C4-2B (cell line): ENCODE measurements around the gene ZNF443.

ENCODE experiments used
- CTCF ChIP-seq: fragments of 450-650 bp; conservative IDR thresholded peaks from 2 replicates; pipeline ENCODE4 v1.5.1; 2017; ENCODE audit warnings: mild to moderate bottlenecking
- ZFX ChIP-seq: fragments of 450-650 bp; IDR thresholded peaks from 2 replicates; pipeline ENCODE4 v1.6.1; 2017

- no peak for TF ChIP-seq CTCF
- no peak for TF ChIP-seq ZFX
Measured at GRCh38 chr19:12478234-12478941, 37.6 kb upstream of the ZNF443 start.
